Adrenal gland (tissue), 12 donors: ENCODE results near the gene COL4A1. TPM values are rescaled to one million over a fixed set of nuclear protein-coding genes. Genes with fewer than 3 reads are reported as not detected.
"Not testable (repeated sequence)": the region's sequence is repeated elsewhere in the genome, so short reads cannot be mapped to it uniquely, and the experiment has no call there.

ENCODE experiments used
- DNase-seq, 7 donors: peaks; one replicate each; pipeline ENCODE4 v3.0.0-alpha.2; 2019 to 2020
- H3K27ac ChIP-seq, 5 donors: fragments of 200-600 bp; sonication (generic) in 4 of 5; 1 replicate in 3 of 5; 2 replicates in 2 of 5; pipeline versions ENCODE4 v1.5.1 to v1.8.0; 2016 to 2020; ENCODE audit warnings: mild to moderate bottlenecking in 1 of 5
- H3K27me3 ChIP-seq: fragments of 200-600 bp; 2 replicates; pipeline ENCODE4 v1.8.0; 2021
- H3K36me3 ChIP-seq, 2 donors: fragments of 200-600 bp; replicated peaks in 1 of 2; 1 replicate in 1 of 2; 2 replicates in 1 of 2; pipeline versions ENCODE4 v1.5.1 to v1.8.0; 2018 to 2022
- H3K4me1 ChIP-seq, 2 donors: fragments of 200-600 bp; replicated peaks in 1 of 2; 1 replicate in 1 of 2; 2 replicates in 1 of 2; pipeline versions ENCODE4 v1.5.1 to v1.8.0; 2018 to 2021
- H3K4me3 ChIP-seq, 4 donors: fragments of 200-600 bp; sonication (generic) in 3 of 4; one replicate each; pipeline ENCODE4 v1.5.1; 2016 to 2018
- H3K9me3 ChIP-seq, 3 donors: fragments of 200-600 bp; sonication (generic) in 1 of 3; replicated peaks in 1 of 3; 1 replicate in 2 of 3; 2 replicates in 1 of 3; pipeline versions ENCODE4 v1.5.1 to v1.8.0; 2016 to 2021
- CTCF ChIP-seq, 6 experiments: fragments of 450-650 bp in 4 of 6; fragments of 200-600 bp in 2 of 6; sonication (generic) in 1 of 6; IDR thresholded peaks; 1 replicate in 5 of 6; 2 replicates in 1 of 6; pipeline versions ENCODE4 v1.5.1 to v1.8.0; 2016 to 2021; ENCODE audit warnings: antibody characterized with exemption in 6 of 6, mild to moderate bottlenecking in 2 of 6, moderate library complexity in 1 of 6
- POLR2A ChIP-seq, 2 donors: fragments of 450-650 bp; IDR thresholded peaks; one replicate each; pipeline ENCODE4 v1.6.1; 2017; ENCODE audit warnings: antibody characterized with exemption in 2 of 2, mild to moderate bottlenecking in 2 of 2, moderate library complexity in 1 of 2
- WGBS, 4 donors: extraction: QIAGEN DNeasy Blood & Tissue Kit in 2 of 4; methylation state at CpG; one replicate each; pipeline versions ENCODE4 v1.1.5 to v1.1.7; 2013 to 2017; 5-methylcytosine and 5-hydroxymethylcytosine counted together
- intact Hi-C, 2 donors: fragments of 100-400 bp; cut with DNase I; formaldehyde crosslinking; loops; one replicate each; pipeline versions ENCODE4 v1.14.1 to v1.15.0; 2022 to 2023
- polyA plus RNA-seq, 3 donors: library from polyadenylated mRNA; stranded (reverse); fragments of 200-250 nt in 2 of 3; fragments of 350-450 nt in 1 of 3; fragmentation: Illumina TruSeq in 1 of 3; extraction: RNeasy Lipid Tissue Mini Kit (QIAGEN cat#74804) in 1 of 3; gene quantifications; one replicate each; pipeline ENCODE4 v1.2.3, GENCODE V29; 2013 to 2014
- total RNA-seq, 9 donors: library from RNA; depleted of rRNA in 4 of 9; stranded (reverse); fragments of >200 nt in 4 of 9; fragments of 120-200 nt in 1 of 9; fragmentation: NEBNext Ultra II Directional in 1 of 9; extraction: Animal tissue kit (Norgen Biotek cat#: 25700) in 1 of 9; gene quantifications; one replicate each; pipeline versions ENCODE4 v1.1.0 to v1.2.4, GENCODE V29; 2013 to 2023
- donor health status: healthy with polysubstance abuse.
- donor health status: Bipolar disorder and iron deficiency.
- donor health status: DM: yes; HTN: yes; CAD: no.
- donor health status: DM: no; HTN: no; CAD: no.
- donor health status: DM: no; HTN: no; CAD: no.
- donor health status: DM: yes; HTN: yes; CAD: no.

COL4A1 gene
- total and polyA plus RNA-seq, 12 donors, result 62.4 to 364 (median 183) TPM

- TF ChIP-seq CTCF (IDR thresholded peaks at IDR 0.05), result no peak
- TF ChIP-seq POLR2A (IDR thresholded peaks at IDR 0.05), result no peak
- 77 to 86% (median 83%) methylated on average over 7 of the region's 7 CpGs for WGBS, 4 donors
- Histone ChIP-seq H3K27ac (no peak overlapping the region), H3K9me3 (no peaks in the 10 kb centered on the region), H3K4me3 (no peak overlapping the region), H3K36me3 (no peaks in the 10 kb centered on the region), H3K27me3 (no peaks in the 10 kb centered on the region), H3K4me1 (no peaks in the 10 kb centered on the region)
- intact Hi-C loops, result no loop called here
- DNase-seq, result no peak
Measured at GRCh38 chr13:110322828-110323171, 15.8 kb upstream of the COL4A1 start.

- Histone ChIP-seq H3K9me3 (no peaks in the 10 kb centered on the region), H3K36me3 (no peaks in the 10 kb centered on the region), H3K4me1 (no peaks in the 10 kb centered on the region), H3K27ac (no peak overlapping the region), H3K27me3 (no peaks in the 10 kb centered on the region), H3K4me3 (no peak overlapping the region)
- WGBS, 4 donors, result 77 to 87% (median 86%) methylated on average over 15 to 16 of the region's 16 CpGs
- intact Hi-C loops, result no loop called here
- peak in 1 of 7 donors; percentile 14 for DNase-seq
- TF ChIP-seq CTCF (IDR thresholded peaks at IDR 0.05) (no peak), POLR2A (IDR thresholded peaks at IDR 0.05) (no peak)
Measured at GRCh38 chr13:110322126-110322827, 15.3 kb upstream of the COL4A1 start.

GRCh38 chr13:110321573-110321972, 14.6 kb upstream of the COL4A1 start:
- H3K27me3 ChIP-seq, DNase-seq, H3K4me3 ChIP-seq, H3K4me1 ChIP-seq, intact Hi-C loops, H3K36me3 ChIP-seq, H3K27ac ChIP-seq, H3K9me3 ChIP-seq: not testable (repeated sequence)
- WGBS, 4 donors, result 64 to 81% (median 80%) methylated on average over 3 of the region's 3 CpGs

- H3K36me3 ChIP-seq, result no peaks in the 10 kb centered on the region
- intact Hi-C loops, result no loop called here
- DNase-seq, result no peak
- no peaks in the 10 kb centered on the region for H3K4me1 ChIP-seq
- H3K9me3 ChIP-seq, result no peaks in the 10 kb centered on the region
- no peak overlapping the region for H3K4me3 ChIP-seq
- no peaks in the 10 kb centered on the region for H3K27me3 ChIP-seq
- TF ChIP-seq POLR2A (IDR thresholded peaks at IDR 0.05) (no peak), CTCF (IDR thresholded peaks at IDR 0.05) (no peak)
- peak overlapping the region in 1 of 5 donors; percentile 85 for H3K27ac ChIP-seq
- 57 to 66% (median 62%) methylated on average over 2 of the region's 2 CpGs for WGBS, 4 donors
Measured at GRCh38 chr13:110320645-110321044, 13.7 kb upstream of the COL4A1 start.
